ENCODE results near the gene SPOCD1.

The SPOCD1 gene

GRCh38 chr1:31856140-31856539, 40.3 kb upstream of the SPOCD1 start:
- no peak overlapping the region for H3K4me3 ChIP-seq (replicated peaks; ENCODE audit: insufficient read depth, low read length)
- no peak for DNase-seq (ENCODE audit: low read depth in 1 of 2, low spot score in 1 of 2)
- H3K27me3 ChIP-seq (ENCODE audit: insufficient read depth, poor library complexity, severe bottlenecking), result no peaks in the 10 kb centered on the region
- TF ChIP-seq REST (IDR thresholded peaks at IDR 0.05; ENCODE audit: insufficient replicate concordance, low read depth) (no peak), SPI1 (IDR thresholded peaks at IDR 0.05; ENCODE audit: borderline replicate concordance, low read depth) (no peak), GABPA (IDR thresholded peaks at IDR 0.05; ENCODE audit: low read depth) (no peak), CTCF (IDR thresholded peaks at IDR 0.05; ENCODE audit: insufficient read depth, low read length) (no peak), POLR2AphosphoS5 (IDR thresholded peaks at IDR 0.05; ENCODE audit: low read depth) (no peak)
- H3K27ac ChIP-seq (replicated peaks), result no peak overlapping the region

- TF ChIP-seq SPI1 (IDR thresholded peaks at IDR 0.05; ENCODE audit: borderline replicate concordance, low read depth) (no peak), CTCF (IDR thresholded peaks at IDR 0.05; ENCODE audit: insufficient read depth, low read length) (no peak), REST (IDR thresholded peaks at IDR 0.05; ENCODE audit: insufficient replicate concordance, low read depth) (no peak), GABPA (IDR thresholded peaks at IDR 0.05; ENCODE audit: low read depth) (no peak)
- Histone ChIP-seq H3K4me3 (replicated peaks; ENCODE audit: insufficient read depth, low read length) (no peak overlapping the region), H3K27me3 (ENCODE audit: insufficient read depth, poor library complexity, severe bottlenecking) (no peaks in the 10 kb centered on the region), H3K27ac (replicated peaks) (no peak overlapping the region)
- DNase-seq (ENCODE audit: low read depth in 1 of 2, low spot score in 1 of 2), result no peak
Observed at GRCh38 chr1:31855038-31855845, 39.4 kb upstream of the SPOCD1 start.

GRCh38 chr1:31849653-31850052, 33.8 kb upstream of the SPOCD1 start:
- DNase-seq (ENCODE audit: low read depth in 1 of 2, low spot score in 1 of 2), result no peak
- Histone ChIP-seq H3K27ac (replicated peaks) (no peak overlapping the region), H3K4me3 (replicated peaks; ENCODE audit: insufficient read depth, low read length) (no peak overlapping the region), H3K27me3 (ENCODE audit: insufficient read depth, poor library complexity, severe bottlenecking) (no peaks in the 10 kb centered on the region)
- TF ChIP-seq CTCF (IDR thresholded peaks at IDR 0.05; ENCODE audit: insufficient read depth, low read length), result no peak
- no peak for TF ChIP-seq REST (IDR thresholded peaks at IDR 0.05; ENCODE audit: insufficient replicate concordance, low read depth)
- TF ChIP-seq POLR2AphosphoS5 (IDR thresholded peaks at IDR 0.05; ENCODE audit: low read depth), result no peak
- no peak for TF ChIP-seq GABPA (IDR thresholded peaks at IDR 0.05; ENCODE audit: low read depth)
- no peak for TF ChIP-seq SPI1 (IDR thresholded peaks at IDR 0.05; ENCODE audit: borderline replicate concordance, low read depth)

Data from HL-60 (cell line).